Skeletal muscle cell (primary cell): ENCODE results near the gene PRKAR1A.

ENCODE experiments used
- DNase-seq: peaks from one replicate; pipeline ENCODE4 v3.0.0-alpha.2; 2010; ENCODE audit warnings: low read depth
- H3K4me3 ChIP-seq: 2 replicates; pipeline ENCODE4 v1.5.1; 2011; ENCODE audit warnings: low read depth, mild to moderate bottlenecking, control low read depth, low read length, moderate library complexity

Gene PRKAR1A

GRCh38 chr17:68535922-68536321, 23.7 kb downstream of the PRKAR1A start:
- no peak overlapping the region for H3K4me3 ChIP-seq
- DNase-seq: no peak

GRCh38 chr17:68539548-68540467, 27.6 kb downstream of the PRKAR1A start:
- peak; percentile 9 for DNase-seq
- no peak overlapping the region for H3K4me3 ChIP-seq

DNA sequence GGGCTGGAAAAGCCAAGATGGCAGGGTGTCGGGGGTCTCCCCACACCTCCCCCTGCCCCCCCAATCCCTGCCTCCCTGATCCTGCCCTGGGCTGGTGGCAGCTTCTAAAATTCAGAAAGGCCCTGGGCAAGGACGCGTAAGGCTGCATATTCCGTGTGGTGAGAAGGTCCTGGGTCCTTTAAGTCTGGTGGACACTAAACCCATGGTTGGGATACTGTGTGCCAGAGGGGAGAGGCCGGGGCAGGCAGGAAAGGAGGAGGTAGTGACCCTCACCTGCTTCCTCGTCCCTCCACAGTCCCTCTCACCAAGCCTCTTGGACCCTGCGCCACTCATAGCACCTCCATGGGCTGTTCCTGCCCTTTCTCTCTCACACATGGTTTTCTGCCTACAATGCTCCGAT, 28.8 kb downstream of the PRKAR1A start:
- no peak overlapping the region for H3K4me3 ChIP-seq
- DNase-seq: no peak

DNA sequence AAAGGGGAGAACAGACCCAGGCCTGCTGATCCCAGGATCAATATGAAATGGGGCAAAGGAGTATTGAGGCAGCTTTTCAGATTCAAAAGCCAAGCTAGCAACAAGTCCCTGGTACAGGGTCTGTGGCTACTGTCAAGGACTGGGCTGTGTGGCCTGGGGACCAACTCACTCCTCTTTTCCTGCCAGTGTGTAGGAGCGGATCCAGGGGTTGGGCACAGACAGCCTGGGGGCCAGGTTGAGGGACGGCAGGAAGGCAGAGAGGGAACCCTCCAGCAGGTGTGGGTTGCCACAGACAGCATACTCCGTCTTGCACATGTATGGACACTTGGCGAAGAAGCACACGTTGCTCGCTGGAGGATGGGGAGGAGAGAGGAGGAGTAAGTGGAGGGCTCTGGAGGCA, 29.6 kb downstream of the PRKAR1A start:
- DNase-seq: no peak
- H3K4me3 ChIP-seq: no peak overlapping the region

GRCh38 chr17:68542698-68543463, 30.7 kb downstream of the PRKAR1A start:
- H3K4me3 ChIP-seq: no peak overlapping the region
- DNase-seq: no peak

DNA sequence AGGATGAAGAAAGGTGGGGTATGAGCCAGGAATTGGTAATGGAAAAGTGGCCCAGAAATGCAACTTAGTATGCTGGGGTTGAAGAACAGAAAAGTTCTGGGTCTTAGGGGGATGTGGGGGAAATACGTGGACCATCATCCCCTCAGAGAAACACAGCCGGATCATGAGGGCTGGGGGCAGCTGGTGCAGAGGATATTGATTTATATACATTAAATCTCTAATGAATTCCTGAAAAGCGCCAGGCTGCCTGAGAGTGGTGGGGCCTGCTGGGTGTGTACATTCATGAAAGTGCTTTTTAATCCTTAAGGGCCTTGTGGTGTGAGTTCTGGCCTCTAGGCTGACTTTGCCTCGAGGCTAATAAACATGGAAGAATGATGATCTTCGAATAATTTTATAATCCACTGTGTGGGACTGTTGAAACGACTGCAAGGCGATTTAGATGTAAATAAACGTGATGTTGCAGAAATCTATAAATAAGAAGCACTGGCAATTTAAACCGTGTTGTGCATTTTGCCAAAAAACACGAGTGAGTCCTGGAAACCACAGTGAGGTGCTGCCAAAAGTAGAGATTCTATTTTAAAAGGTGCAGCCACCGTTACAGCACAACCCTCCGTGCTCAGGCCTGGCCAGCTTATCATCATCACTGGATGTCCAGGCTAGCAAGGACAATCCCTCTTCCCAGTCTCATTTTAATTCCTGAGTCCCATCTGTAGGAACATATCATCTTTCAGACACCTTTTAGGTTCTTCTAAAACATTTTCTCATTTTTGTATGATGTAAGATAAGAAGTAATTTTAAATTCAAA, 32.1 kb downstream of the PRKAR1A start:
- no peak overlapping the region for H3K4me3 ChIP-seq
- DNase-seq: no peak

- H3K4me3 ChIP-seq: no peak overlapping the region
- no peak for DNase-seq
Observed at GRCh38 chr17:68556551-68556950, 44.3 kb downstream of the PRKAR1A start.

- no peak for DNase-seq
Observed at GRCh38 chr17:68559316-68559715, 47.1 kb downstream of the PRKAR1A start.

DNA sequence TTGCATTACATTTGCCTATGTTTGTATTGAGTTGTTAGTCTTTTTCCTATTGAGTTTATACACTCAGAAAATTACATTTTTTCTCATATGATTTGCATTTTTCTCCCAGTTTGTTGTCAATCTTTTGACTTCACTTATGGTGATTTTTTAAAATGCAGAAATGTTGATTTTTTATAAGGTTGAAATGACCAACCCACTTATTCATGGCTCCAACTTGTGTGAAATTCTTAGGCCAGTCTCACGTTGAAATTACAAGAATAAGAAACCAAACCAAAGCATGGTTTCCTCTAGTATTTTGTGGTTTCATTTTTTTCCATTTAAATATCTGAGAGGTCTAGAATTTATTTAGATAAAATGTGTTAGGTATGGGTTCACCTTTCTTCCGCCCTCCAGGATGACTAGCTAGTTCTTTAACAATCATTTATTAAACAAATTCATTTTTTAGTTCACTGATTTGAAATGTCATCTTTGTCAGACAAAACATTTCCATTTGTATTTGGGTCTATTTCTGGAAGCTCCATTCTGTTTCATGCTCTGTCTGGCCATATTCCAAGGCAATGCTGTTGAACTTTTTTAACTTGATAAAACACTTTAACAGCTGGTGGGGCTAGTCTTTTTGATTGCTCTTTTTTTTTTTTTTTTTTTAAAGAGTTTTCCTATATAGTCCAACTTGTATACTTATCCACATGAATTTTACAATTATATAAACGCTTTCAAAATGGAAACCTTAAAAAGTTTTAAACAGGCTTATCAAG, 48.9 kb downstream of the PRKAR1A start:
- H3K4me3 ChIP-seq: no peak overlapping the region
- no peak for DNase-seq

More at GRCh38 chr17:68559316-68559715, 47.1 kb downstream of the PRKAR1A start:
- no peak overlapping the region for H3K4me3 ChIP-seq

DNA sequence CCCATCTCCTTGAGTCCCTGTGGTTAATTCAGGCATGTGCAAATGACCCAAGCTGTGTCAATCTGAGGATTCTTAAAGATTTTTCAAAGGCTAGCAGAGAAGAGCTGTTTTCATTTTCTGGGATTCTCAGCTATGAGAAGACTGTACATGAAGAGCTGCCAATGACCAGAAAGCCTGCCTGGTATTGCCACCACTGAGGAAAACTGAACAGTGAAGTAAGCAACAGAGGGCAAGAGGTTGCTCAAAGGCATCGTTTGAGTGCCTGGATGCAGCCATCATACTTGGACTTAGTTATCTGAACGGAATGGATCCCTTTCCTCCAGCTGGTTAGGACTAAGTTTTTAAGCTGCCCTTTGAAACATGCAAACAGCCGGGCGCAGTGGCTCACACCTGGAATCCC, 50.5 kb downstream of the PRKAR1A start:
- DNase-seq: no peak
- H3K4me3 ChIP-seq: no peak overlapping the region

- DNase-seq: no peak
- H3K4me3 ChIP-seq: no peak overlapping the region
Observed at GRCh38 chr17:68564415-68565111, 52.3 kb downstream of the PRKAR1A start.

GRCh38 chr17:68565661-68566441, 53.6 kb downstream of the PRKAR1A start:
- H3K4me3 ChIP-seq: no peak overlapping the region
- no peak for DNase-seq

GRCh38 chr17:68566442-68566738, 54.2 kb downstream of the PRKAR1A start:
- no peak overlapping the region for H3K4me3 ChIP-seq
- no peak for DNase-seq

DNA sequence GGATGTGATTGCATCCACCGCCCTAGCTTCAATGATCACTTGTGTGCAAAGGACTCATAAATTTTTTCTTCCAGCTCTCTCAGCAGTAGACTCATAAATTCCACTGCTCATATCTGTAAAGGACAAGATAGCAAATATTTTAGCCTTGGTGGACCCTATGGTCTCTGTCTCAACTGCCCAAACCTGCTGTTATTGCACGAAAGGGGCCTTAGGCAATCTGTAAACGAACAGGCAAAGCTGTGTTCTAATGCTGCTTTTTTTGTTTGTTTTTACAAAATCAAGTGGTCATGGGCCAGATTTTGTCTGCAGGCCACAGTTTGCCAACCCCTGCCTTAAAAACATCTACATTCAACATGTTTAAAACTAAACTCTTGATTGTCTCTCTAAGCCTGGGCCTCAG, 54.8 kb downstream of the PRKAR1A start:
- no peak for DNase-seq
- H3K4me3 ChIP-seq: no peak overlapping the region

GRCh38 chr17:68567581-68567980, 55.4 kb downstream of the PRKAR1A start:
- DNase-seq: no peak
- no peak overlapping the region for H3K4me3 ChIP-seq

DNA sequence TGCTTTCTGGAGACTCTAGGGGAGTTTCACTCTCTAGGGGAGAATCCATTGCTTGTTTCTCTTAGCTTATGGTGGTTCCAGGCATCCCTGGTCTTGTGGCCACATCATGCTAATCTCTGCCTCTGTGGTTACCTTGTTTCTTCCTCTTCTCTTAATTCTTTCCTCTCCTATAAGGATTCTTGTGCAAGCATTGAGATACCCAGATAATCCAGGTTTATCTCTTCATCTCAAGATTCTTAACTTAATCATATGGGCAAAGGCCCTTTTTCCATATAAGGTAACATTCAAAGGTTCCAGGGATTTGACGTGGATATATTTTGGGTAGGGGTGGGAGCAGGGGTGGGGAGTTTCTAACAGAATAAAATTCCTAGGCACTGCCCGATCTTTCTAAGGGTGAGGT, 56.4 kb downstream of the PRKAR1A start:
- no peak overlapping the region for H3K4me3 ChIP-seq
- no peak for DNase-seq

- no peak overlapping the region for H3K4me3 ChIP-seq
- no peak for DNase-seq
Observed at GRCh38 chr17:68569346-68569745, 57.1 kb downstream of the PRKAR1A start.

- no peak for DNase-seq
- no peak overlapping the region for H3K4me3 ChIP-seq
Observed at GRCh38 chr17:68570526-68570925, 58.3 kb downstream of the PRKAR1A start.
